Measurements from ENCODE around the gene ZCCHC9. TPM values are rescaled to one million over a fixed set of nuclear protein-coding genes. Genes with fewer than 3 reads are reported as not detected.

Gene ZCCHC9
- total RNA-seq, 2 experiments from 2014 or later = 41.3 to 43.2 TPM

- no peaks in the 10 kb centered on the region for H3K4me1 Mint-ChIP-seq
- peaks cover 9% of the 10 kb centered on the region for H3K27me3 Mint-ChIP-seq
- H3K9me3 Mint-ChIP-seq = no peaks in the 10 kb centered on the region
- no peaks in the 10 kb centered on the region for H3K36me3 Mint-ChIP-seq (ENCODE audit: low read depth)
- ChIA-PET POLR2A (no interaction called here), CTCF (no interaction called here)
- H3K27ac Mint-ChIP-seq = no peak overlapping the region
- no peak for DNase-seq
- H3K4me3 Mint-ChIP-seq = no peak overlapping the region
These were observed 47.8 kb downstream of the ZCCHC9 start for GRCh38 chr5:81349161-81349560.

DNA sequence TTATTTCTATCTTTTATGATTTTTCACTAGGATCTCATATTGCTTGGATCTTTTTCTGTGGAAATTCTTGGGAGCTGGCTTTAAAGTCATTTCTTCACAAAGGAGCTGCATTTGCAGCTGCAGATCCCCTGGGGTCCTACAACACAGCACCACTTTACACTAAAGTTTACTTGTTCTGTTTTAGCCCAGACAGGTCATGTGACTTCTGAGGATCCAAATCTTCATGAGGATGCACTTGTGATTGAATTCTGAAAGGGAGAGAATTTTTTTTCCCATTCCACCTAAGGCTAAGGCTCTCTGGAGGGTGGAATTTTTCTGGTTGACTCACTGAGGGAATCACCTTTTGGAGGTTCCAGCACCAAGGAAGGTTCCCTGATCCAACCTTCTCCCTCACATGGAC lies 49.1 kb downstream of the ZCCHC9 start:
- H3K36me3 Mint-ChIP-seq (ENCODE audit: low read depth) = no peaks in the 10 kb centered on the region

GRCh38 chr5:81353189-81353588 lies 51.8 kb downstream of the ZCCHC9 start:
- H3K36me3 Mint-ChIP-seq (ENCODE audit: low read depth) = no peaks in the 10 kb centered on the region
- H3K9me3 Mint-ChIP-seq = no peaks in the 10 kb centered on the region
- DNase-seq = no peak
- peaks cover 3% of the 10 kb centered on the region for H3K27me3 Mint-ChIP-seq
- POLR2A ChIA-PET = no interaction called here
- H3K27ac Mint-ChIP-seq = no peak overlapping the region
- H3K4me3 Mint-ChIP-seq = no peak overlapping the region
- no peaks in the 10 kb centered on the region for H3K4me1 Mint-ChIP-seq
- CTCF ChIA-PET = no interaction called here

More for the DNA sequence above, 49.1 kb downstream of the ZCCHC9 start:
- Mint-ChIP-seq H3K9me3 (no peaks in the 10 kb centered on the region), H3K4me1 (no peaks in the 10 kb centered on the region), H3K4me3 (no peak overlapping the region), H3K27ac (no peak overlapping the region), H3K27me3 (peaks cover 6% of the 10 kb centered on the region)
- ChIA-PET POLR2A (no interaction called here), CTCF (no interaction called here)
- no peak for DNase-seq

GRCh38 chr5:81354093-81354492 lies 52.7 kb downstream of the ZCCHC9 start:
- ChIA-PET CTCF (no interaction called here), POLR2A (no interaction called here)
- no peaks in the 10 kb centered on the region for H3K36me3 Mint-ChIP-seq (ENCODE audit: low read depth)
- no peak for DNase-seq
- no peaks in the 10 kb centered on the region for H3K9me3 Mint-ChIP-seq
- H3K27ac Mint-ChIP-seq = no peak overlapping the region
- peaks cover 5% of the 10 kb centered on the region for H3K27me3 Mint-ChIP-seq
- no peaks in the 10 kb centered on the region for H3K4me1 Mint-ChIP-seq
- H3K4me3 Mint-ChIP-seq = no peak overlapping the region

DNA sequence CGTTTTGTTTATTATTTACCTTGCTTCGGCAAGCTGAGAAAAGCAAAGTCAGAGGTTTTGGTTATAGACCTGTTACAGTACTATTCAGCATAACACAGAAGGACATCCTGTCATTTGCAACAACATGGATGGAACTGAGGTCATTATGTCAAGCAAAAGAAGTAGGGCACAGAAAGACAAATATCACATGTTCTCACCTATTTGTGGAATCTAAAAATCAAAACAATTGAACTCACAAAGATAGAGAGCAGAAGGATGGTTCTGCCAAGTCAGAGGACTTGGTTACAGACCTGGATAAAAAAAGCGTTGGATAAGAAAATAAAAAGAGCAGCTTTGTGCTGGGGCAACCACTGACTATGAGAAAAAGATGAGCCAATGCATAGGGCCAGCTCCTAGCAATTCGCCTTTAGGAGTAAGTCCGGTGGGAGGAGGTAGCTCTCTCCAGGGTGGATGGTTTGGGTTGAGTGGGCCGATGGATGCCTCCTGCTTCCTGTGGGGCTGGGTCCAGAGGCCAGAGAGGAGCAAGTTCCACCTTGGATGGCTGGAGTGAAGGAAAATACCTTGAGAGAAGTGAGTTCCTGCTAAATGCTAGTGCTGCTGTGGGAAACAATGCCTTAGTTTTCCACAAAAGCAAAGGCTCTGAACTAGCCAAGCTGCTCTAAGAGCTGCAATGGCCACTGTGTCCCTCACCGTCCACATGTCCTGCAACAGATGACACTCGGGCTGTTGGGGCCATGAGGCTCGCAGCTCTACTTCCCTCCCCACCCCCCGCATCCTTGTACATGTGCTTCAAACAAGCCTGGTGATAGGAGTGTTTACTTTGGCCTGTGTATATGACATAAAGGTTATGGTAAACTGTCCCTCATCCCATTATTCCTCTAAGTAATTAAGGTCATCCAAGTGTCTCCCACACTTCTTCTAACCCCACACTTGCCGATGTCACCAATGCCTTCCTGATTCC lies 54.2 kb downstream of the ZCCHC9 start:
- no peak overlapping the region for H3K27ac Mint-ChIP-seq
- H3K4me1 Mint-ChIP-seq = no peaks in the 10 kb centered on the region
- H3K4me3 Mint-ChIP-seq = no peak overlapping the region
- peaks cover 5% of the 10 kb centered on the region for H3K27me3 Mint-ChIP-seq
- no peaks in the 10 kb centered on the region for H3K9me3 Mint-ChIP-seq
- no peak for DNase-seq
- POLR2A ChIA-PET = no interaction called here
- no peaks in the 10 kb centered on the region for H3K36me3 Mint-ChIP-seq (ENCODE audit: low read depth)
- CTCF ChIA-PET = no interaction called here

- H3K27ac Mint-ChIP-seq = no peak overlapping the region
- H3K4me3 Mint-ChIP-seq = no peak overlapping the region
- ChIA-PET CTCF (no interaction called here), POLR2A (no interaction called here)
- H3K9me3 Mint-ChIP-seq = no peaks in the 10 kb centered on the region
- no peaks in the 10 kb centered on the region for H3K4me1 Mint-ChIP-seq
- DNase-seq = no peak
- peaks cover 2% of the 10 kb centered on the region for H3K27me3 Mint-ChIP-seq
- H3K36me3 Mint-ChIP-seq (ENCODE audit: low read depth) = no peaks in the 10 kb centered on the region
These were observed 57.7 kb downstream of the ZCCHC9 start for GRCh38 chr5:81359108-81359507.

DNA sequence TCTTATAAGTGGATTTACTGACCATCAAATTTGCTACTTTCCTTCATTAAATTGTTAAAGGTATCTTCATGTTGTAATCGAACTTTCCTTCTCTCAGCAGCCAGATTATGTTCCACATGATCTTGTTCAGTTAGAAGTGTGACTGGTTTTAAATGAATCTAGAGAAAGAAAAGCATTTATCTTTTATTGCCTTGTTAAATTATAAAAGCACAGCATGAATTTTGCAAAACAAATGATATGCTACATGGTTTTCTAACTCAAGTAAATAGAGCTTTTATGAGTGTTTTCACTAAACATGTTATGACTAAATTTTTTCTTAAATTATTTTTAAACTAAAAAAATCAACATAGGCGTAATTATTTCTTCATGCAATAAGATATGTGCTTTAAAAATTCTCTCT lies 58.5 kb downstream of the ZCCHC9 start:
- Mint-ChIP-seq H3K9me3 (no peaks in the 10 kb centered on the region), H3K4me1 (no peaks in the 10 kb centered on the region), H3K27me3 (peaks cover 2% of the 10 kb centered on the region), H3K4me3 (no peak overlapping the region), H3K36me3 (ENCODE audit: low read depth) (no peaks in the 10 kb centered on the region), H3K27ac (no peak overlapping the region)
- ChIA-PET CTCF (no interaction called here), POLR2A (no interaction called here)
- no peak for DNase-seq

DNA sequence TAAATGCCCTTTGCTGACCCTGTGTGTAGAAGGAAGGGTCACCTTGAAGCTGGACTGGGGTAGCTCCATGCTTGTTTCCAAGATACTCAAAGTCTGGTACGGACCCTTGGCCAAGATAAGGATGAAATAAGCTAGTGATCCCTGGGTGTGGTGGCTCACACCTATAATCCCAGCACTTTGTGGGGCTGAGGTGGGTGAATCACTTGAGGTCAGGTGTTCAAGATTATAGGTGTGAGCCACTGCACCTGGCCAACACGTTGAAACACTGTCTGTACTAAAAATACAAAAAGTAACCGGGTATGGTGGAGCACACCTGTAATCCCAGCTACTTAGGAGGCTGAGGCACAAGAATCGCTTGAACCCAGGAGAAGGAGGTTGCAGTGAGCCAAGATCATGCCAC lies 59.3 kb downstream of the ZCCHC9 start:
- CTCF ChIA-PET = no interaction called here
- H3K27ac Mint-ChIP-seq = no peak overlapping the region
- H3K4me1 Mint-ChIP-seq = no peaks in the 10 kb centered on the region
- POLR2A ChIA-PET = interaction anchor here (0.6 kb wide), 1 partner anchor 59 kb away, joined by 3 read pairs; no protein-coding TSS in a partner anchor
- no peak for DNase-seq
- no peaks in the 10 kb centered on the region for H3K36me3 Mint-ChIP-seq (ENCODE audit: low read depth)
- peaks cover 2% of the 10 kb centered on the region for H3K27me3 Mint-ChIP-seq
- no peak overlapping the region for H3K4me3 Mint-ChIP-seq
- H3K9me3 Mint-ChIP-seq = no peaks in the 10 kb centered on the region

- Mint-ChIP-seq H3K27ac (no peak overlapping the region), H3K36me3 (ENCODE audit: low read depth) (no peaks in the 10 kb centered on the region), H3K4me3 (no peak overlapping the region), H3K9me3 (no peaks in the 10 kb centered on the region), H3K27me3 (peaks cover 2% of the 10 kb centered on the region), H3K4me1 (no peaks in the 10 kb centered on the region)
- CTCF ChIA-PET = no interaction called here
- DNase-seq = no peak
- POLR2A ChIA-PET = no interaction called here
These were observed 60.2 kb downstream of the ZCCHC9 start for GRCh38 chr5:81361600-81361999.

Other genes starting within 250 kb of the ZCCHC9 start
- gene CKMT2, start 68.3 kb upstream of the ZCCHC9 start, total RNA-seq = not detected
- gene ACOT12, start 92.5 kb downstream of the ZCCHC9 start, total RNA-seq = not detected

Measured in activated CD4-positive, alpha-beta memory T cell treated with anti-CD3 and anti-CD28 coated beads, Interleukin-2, amount 10 ng/mL, durations not matched to agents 7 days and 5 days (primary cell).